Thoracic aorta (tissue), 2 donors: Measurements from ENCODE around the gene TMEM255A. TPM values are rescaled to one million over a fixed set of nuclear protein-coding genes. Genes with fewer than 3 reads are reported as not detected.

Experiments
- ATAC-seq: fragments of 150-250 bp; one replicate; pipeline ENCODE4 v1.8.0; 2017; ENCODE audit warnings: low read depth; ENCODE audit not compliant: insufficient number of reproducible peaks, low FRiP score
- DNase-seq: peaks from one replicate; pipeline ENCODE4 v3.0.0-alpha.2; 2020; ENCODE audit warnings: low spot score
- H3K27ac ChIP-seq, 2 donors: fragments of 200-600 bp; sonication (generic); 1 replicate in 1 of 2; 2 replicates in 1 of 2; pipeline ENCODE4 v1.5.1; 2016; ENCODE audit warnings: mild to moderate bottlenecking in 2 of 2, moderate library complexity in 2 of 2
- H3K27me3 ChIP-seq: fragments of 200-600 bp; sonication (generic); replicated peaks from 2 replicates; pipeline ENCODE4 v1.6.0; 2016; ENCODE audit warnings: mild to moderate bottlenecking; ENCODE audit not compliant: insufficient read depth
- H3K36me3 ChIP-seq: fragments of 200-600 bp; sonication (generic); one replicate; pipeline ENCODE4 v1.5.1; 2016
- H3K4me1 ChIP-seq, 2 donors: fragments of 200-600 bp; sonication (generic); 1 replicate in 1 of 2; 2 replicates in 1 of 2; pipeline versions ENCODE4 v1.5.1 to v1.6.0; 2016; ENCODE audit warnings: low read depth in 2 of 2, mild to moderate bottlenecking in 1 of 2; ENCODE audit not compliant: control insufficient read depth in 1 of 2
- H3K4me3 ChIP-seq: fragments of 200-600 bp; sonication (generic); 2 replicates; pipeline ENCODE4 v1.5.1; 2016; ENCODE audit warnings: mild to moderate bottlenecking
- H3K9me3 ChIP-seq: fragments of 200-600 bp; sonication (generic); 2 replicates; pipeline ENCODE4 v1.5.1; 2016
- total RNA-seq, 2 donors: library from RNA; depleted of rRNA; stranded (reverse); fragments of >200 nt; gene quantifications; one replicate each; pipeline versions ENCODE4 v1.1.0 to v1.2.3, GENCODE V29; 2016
- TF ChIP-seq, protein P1 (sequence below): fragments of 200-600 bp; sonication (generic); IDR thresholded peaks from one replicate; pipeline ENCODE4 v1.5.1; 2019; ENCODE audit warnings: antibody characterized with exemption

The TMEM255A gene
- total RNA-seq, 2 donors from 2014 or later, result 1.1 TPM

- Histone ChIP-seq H3K27ac (no peak overlapping the region), H3K36me3 (no peaks in the 10 kb centered on the region), H3K9me3 (no peaks in the 10 kb centered on the region), H3K27me3 (no peaks in the 10 kb centered on the region), H3K4me3 (no peak overlapping the region), H3K4me1 (no peaks in the 10 kb centered on the region)
- ATAC-seq (no peak), DNase-seq (no peak)
- TF ChIP-seq, protein P1, sequence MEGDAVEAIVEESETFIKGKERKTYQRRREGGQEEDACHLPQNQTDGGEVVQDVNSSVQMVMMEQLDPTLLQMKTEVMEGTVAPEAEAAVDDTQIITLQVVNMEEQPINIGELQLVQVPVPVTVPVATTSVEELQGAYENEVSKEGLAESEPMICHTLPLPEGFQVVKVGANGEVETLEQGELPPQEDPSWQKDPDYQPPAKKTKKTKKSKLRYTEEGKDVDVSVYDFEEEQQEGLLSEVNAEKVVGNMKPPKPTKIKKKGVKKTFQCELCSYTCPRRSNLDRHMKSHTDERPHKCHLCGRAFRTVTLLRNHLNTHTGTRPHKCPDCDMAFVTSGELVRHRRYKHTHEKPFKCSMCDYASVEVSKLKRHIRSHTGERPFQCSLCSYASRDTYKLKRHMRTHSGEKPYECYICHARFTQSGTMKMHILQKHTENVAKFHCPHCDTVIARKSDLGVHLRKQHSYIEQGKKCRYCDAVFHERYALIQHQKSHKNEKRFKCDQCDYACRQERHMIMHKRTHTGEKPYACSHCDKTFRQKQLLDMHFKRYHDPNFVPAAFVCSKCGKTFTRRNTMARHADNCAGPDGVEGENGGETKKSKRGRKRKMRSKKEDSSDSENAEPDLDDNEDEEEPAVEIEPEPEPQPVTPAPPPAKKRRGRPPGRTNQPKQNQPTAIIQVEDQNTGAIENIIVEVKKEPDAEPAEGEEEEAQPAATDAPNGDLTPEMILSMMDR, result no peak
Measured at GRCh38 chrX:120281021-120281624, 30.1 kb downstream of the TMEM255A start.

- no peak overlapping the region for H3K4me3 ChIP-seq
- ATAC-seq (no peak), DNase-seq (no peak)
- H3K36me3 ChIP-seq, result no peaks in the 10 kb centered on the region
- TF ChIP-seq, protein P1, result no peak
- H3K27me3 ChIP-seq, result no peaks in the 10 kb centered on the region
- no peaks in the 10 kb centered on the region for H3K4me1 ChIP-seq
- no peak overlapping the region for H3K27ac ChIP-seq
- no peaks in the 10 kb centered on the region for H3K9me3 ChIP-seq
Measured at GRCh38 chrX:120274958-120275357, 36.3 kb downstream of the TMEM255A start.

DNA sequence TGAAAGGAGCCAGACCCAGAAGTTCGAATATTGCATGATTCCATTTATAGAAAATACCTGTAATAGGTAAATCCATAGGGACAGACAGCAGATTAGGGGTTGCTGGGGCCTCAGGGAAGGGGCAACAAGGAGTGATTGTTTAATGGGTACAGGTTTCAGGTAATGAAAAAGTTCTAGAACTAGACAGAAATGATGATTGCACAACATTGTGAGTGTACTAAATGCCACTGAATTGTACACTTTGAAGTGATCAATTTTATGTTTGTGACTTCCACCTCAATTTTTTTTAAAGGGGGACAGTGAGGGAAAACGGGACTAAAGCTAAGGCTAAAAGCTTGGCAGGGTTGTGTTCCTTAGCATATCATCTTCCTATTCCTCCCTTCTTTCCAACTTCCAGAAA, 37.1 kb downstream of the TMEM255A start:
- DNase-seq (no peak), ATAC-seq (no peak)
- no peaks in the 10 kb centered on the region for H3K36me3 ChIP-seq
- TF ChIP-seq, protein P1, result no peak
- H3K27me3 ChIP-seq, result no peaks in the 10 kb centered on the region
- no peak overlapping the region for H3K27ac ChIP-seq
- H3K4me1 ChIP-seq, result no peaks in the 10 kb centered on the region
- H3K9me3 ChIP-seq, result no peaks in the 10 kb centered on the region
- H3K4me3 ChIP-seq, result no peak overlapping the region

GRCh38 chrX:120271218-120271617, 40.0 kb downstream of the TMEM255A start:
- no peak for ATAC-seq
- TF ChIP-seq, protein P1, result no peak
- Histone ChIP-seq H3K4me3 (no peak overlapping the region), H3K36me3 (no peaks in the 10 kb centered on the region), H3K4me1 (no peaks in the 10 kb centered on the region), H3K27me3 (no peaks in the 10 kb centered on the region), H3K9me3 (no peaks in the 10 kb centered on the region), H3K27ac (no peak overlapping the region)
- no peak for DNase-seq

DNA sequence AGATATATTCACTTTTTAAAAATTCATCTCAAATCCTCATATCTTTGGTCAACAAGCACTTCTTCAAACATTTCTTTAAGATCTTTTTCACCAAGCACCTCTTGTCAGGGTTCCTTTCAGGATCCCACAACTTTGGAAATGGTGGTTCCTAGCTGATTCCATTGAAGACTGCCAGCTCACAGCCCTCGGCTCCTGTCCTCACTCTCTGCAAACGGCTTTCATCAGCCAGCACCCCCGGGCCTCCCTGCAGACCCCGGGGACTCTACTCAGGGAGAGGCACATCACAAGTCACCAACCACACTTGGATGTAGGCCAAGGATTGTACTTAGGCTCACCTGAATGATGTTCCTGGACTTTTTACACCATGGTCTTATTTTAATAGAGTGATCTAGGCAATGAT, 40.7 kb downstream of the TMEM255A start:
- TF ChIP-seq, protein P1, result no peak
- no peak overlapping the region for H3K4me3 ChIP-seq
- ATAC-seq (no peak), DNase-seq (no peak)
- H3K27me3 ChIP-seq, result no peaks in the 10 kb centered on the region
- H3K27ac ChIP-seq, result no peak overlapping the region
- no peaks in the 10 kb centered on the region for H3K9me3 ChIP-seq
- H3K36me3 ChIP-seq, result no peaks in the 10 kb centered on the region
- H3K4me1 ChIP-seq, result no peaks in the 10 kb centered on the region
